H9 (cell line): ENCODE data around the gene FNDC3B. TPM values are rescaled to one million over a fixed set of nuclear protein-coding genes. Genes with fewer than 3 reads are reported as not detected.

Source experiments
- DNase-seq: peaks from one replicate; pipeline ENCODE4 v3.0.0-alpha.2; 2017
- H2AFZ ChIP-seq: one replicate; pipeline ENCODE4 v1.6.1; 2013; ENCODE audit warnings: mild to moderate bottlenecking, low read length, control low read depth, moderate library complexity
- H2AK5ac ChIP-seq: 2 replicates; pipeline ENCODE4 v1.6.1; 2013; ENCODE audit warnings: low read length, control low read depth, mixed read lengths; ENCODE audit not compliant: insufficient read length
- H2BK120ac ChIP-seq: one replicate; pipeline ENCODE4 v1.6.1; 2013; ENCODE audit warnings: low read depth, mild to moderate bottlenecking, low read length, control low read depth, inconsistent platforms; ENCODE audit not compliant: poor library complexity, severe bottlenecking
- H2BK12ac ChIP-seq: 2 replicates; pipeline ENCODE4 v1.6.1; 2013; ENCODE audit warnings: low read length, control low read depth, mixed read lengths, low read depth; ENCODE audit not compliant: insufficient read length
- H2BK15ac ChIP-seq: 2 replicates; pipeline ENCODE4 v1.6.1; 2013; ENCODE audit warnings: low read depth, low read length, control low read depth
- H2BK20ac ChIP-seq: one replicate; pipeline ENCODE4 v1.6.1; 2013; ENCODE audit warnings: low read depth, mild to moderate bottlenecking, low read length, control low read depth, inconsistent platforms; ENCODE audit not compliant: poor library complexity, severe bottlenecking
- H2BK5ac ChIP-seq: 2 replicates; pipeline ENCODE4 v1.6.1; 2013; ENCODE audit warnings: low read length, control low read depth, mixed read lengths; ENCODE audit not compliant: insufficient read length
- H3K14ac ChIP-seq: 2 replicates; pipeline ENCODE4 v1.6.1; 2013; ENCODE audit warnings: low read length, control low read depth; ENCODE audit not compliant: insufficient read depth
- H3K18ac ChIP-seq: 2 replicates; pipeline ENCODE4 v1.6.1; 2013; ENCODE audit warnings: low read depth, mild to moderate bottlenecking, mixed read lengths, low read length, control low read depth; ENCODE audit not compliant: insufficient read length
- H3K23ac ChIP-seq: 2 replicates; pipeline ENCODE4 v1.6.1; 2013; ENCODE audit warnings: low read length, control low read depth, mixed read lengths, low read depth; ENCODE audit not compliant: insufficient read length
- H3K23me2 ChIP-seq: 2 replicates; pipeline ENCODE4 v1.6.1; 2013; ENCODE audit warnings: low read depth, mild to moderate bottlenecking, mixed read lengths, low read length, control low read depth; ENCODE audit not compliant: insufficient read length, poor library complexity, severe bottlenecking
- H3K27ac ChIP-seq: 2 replicates; pipeline ENCODE4 v1.5.1; 2013; ENCODE audit warnings: low read length, control low read depth, mixed read lengths, low read depth; ENCODE audit not compliant: insufficient read length
- H3K27me3 ChIP-seq: 2 replicates; pipeline ENCODE4 v1.6.1; 2013; ENCODE audit warnings: low read length, control low read depth, inconsistent platforms; ENCODE audit not compliant: insufficient read depth
- H3K4ac ChIP-seq: 2 replicates; pipeline ENCODE4 v1.6.1; 2013; ENCODE audit warnings: low read depth, mild to moderate bottlenecking, control low read depth, inconsistent platforms, low read length, moderate library complexity
- H3K4me1 ChIP-seq: 2 replicates; pipeline ENCODE4 v1.6.1; 2013; ENCODE audit warnings: low read length, control low read depth, inconsistent platforms; ENCODE audit not compliant: insufficient read depth
- H3K4me2 ChIP-seq: 2 replicates; pipeline ENCODE4 v1.6.1; 2013; ENCODE audit warnings: low read length, control low read depth, mixed read lengths; ENCODE audit not compliant: insufficient read length, insufficient read depth
- H3K56ac ChIP-seq: 2 replicates; pipeline ENCODE4 v1.6.1; 2013; ENCODE audit warnings: low read depth, mild to moderate bottlenecking, mixed read lengths, low read length, control low read depth; ENCODE audit not compliant: insufficient read length
- H3K79me1 ChIP-seq: 2 replicates; pipeline ENCODE4 v1.6.1; 2013; ENCODE audit warnings: low read depth, mild to moderate bottlenecking, moderate library complexity, low read length, control low read depth, inconsistent platforms; ENCODE audit not compliant: insufficient read depth, poor library complexity, severe bottlenecking
- H3K79me2 ChIP-seq: 2 replicates; pipeline ENCODE4 v1.6.1; 2013; ENCODE audit warnings: low read length, control low read depth, inconsistent platforms; ENCODE audit not compliant: insufficient read depth
- H3K9ac ChIP-seq: 2 replicates; pipeline ENCODE4 v1.6.1; 2013; ENCODE audit warnings: low read length, control low read depth, mixed read lengths; ENCODE audit not compliant: insufficient read length; ENCODE audit errors: extremely low read depth
- H3K9me3 ChIP-seq: one replicate; pipeline ENCODE4 v1.6.1; 2013; ENCODE audit warnings: low read depth, low read length, inconsistent platforms; ENCODE audit not compliant: control insufficient read depth
- H3T11ph ChIP-seq: one replicate; pipeline ENCODE4 v1.6.1; 2013; ENCODE audit warnings: mild to moderate bottlenecking, low read length, control low read depth, inconsistent platforms
- H4K20me1 ChIP-seq: one replicate; pipeline ENCODE4 v1.6.1; 2013; ENCODE audit not compliant: control insufficient read depth, insufficient read length, insufficient read depth
- H4K5ac ChIP-seq: 2 replicates; pipeline ENCODE4 v1.6.1; 2013; ENCODE audit warnings: low read depth, mild to moderate bottlenecking, mixed read lengths, low read length, control low read depth; ENCODE audit not compliant: insufficient read length
- H4K8ac ChIP-seq: replicated peaks from 2 replicates; pipeline ENCODE4 v1.6.1; 2013; ENCODE audit warnings: low read length, control low read depth, mixed read lengths, low read depth; ENCODE audit not compliant: insufficient read length
- H4K91ac ChIP-seq: 2 replicates; pipeline ENCODE4 v1.6.1; 2013; ENCODE audit warnings: low read depth, mild to moderate bottlenecking, moderate library complexity, mixed read lengths, low read length, control low read depth; ENCODE audit not compliant: insufficient read length
- H3K27ac Mint-ChIP-seq, 3 experiments: 2 replicates in 2 of 3; 3 replicates in 1 of 3; pipeline ENCODE4 v1.8.0; 2020 to 2021; ENCODE audit warnings: mixed read lengths in 3 of 3, mild to moderate bottlenecking in 1 of 3, moderate library complexity in 1 of 3
- H3K27me3 Mint-ChIP-seq: 2 replicates; pipeline ENCODE4 v1.8.0; 2021; ENCODE audit warnings: low read depth, mild to moderate bottlenecking, moderate library complexity, mixed read lengths
- H3K36me3 Mint-ChIP-seq, 3 experiments: 2 replicates in 2 of 3; 3 replicates in 1 of 3; pipeline ENCODE4 v1.8.0; 2020 to 2021; ENCODE audit warnings: low read depth in 3 of 3, mixed read lengths in 3 of 3; ENCODE audit not compliant: insufficient read depth in 1 of 3
- H3K4me1 Mint-ChIP-seq, 2 experiments: 2 replicates each; pipeline ENCODE4 v1.8.0; 2020; ENCODE audit warnings: mixed read lengths in 2 of 2
- H3K4me3 Mint-ChIP-seq, 2 experiments: 2 replicates in 1 of 2; 3 replicates in 1 of 2; pipeline ENCODE4 v1.8.0; 2020 to 2021; ENCODE audit warnings: mild to moderate bottlenecking in 2 of 2, mixed read lengths in 2 of 2, moderate library complexity in 1 of 2
- H3K9me3 Mint-ChIP-seq, 2 experiments: 2 replicates in 1 of 2; 3 replicates in 1 of 2; pipeline ENCODE4 v1.8.0; 2020; ENCODE audit warnings: mild to moderate bottlenecking in 2 of 2, mixed read lengths in 2 of 2, moderate library complexity in 1 of 2
- CTCF ChIP-seq: fragments of 200-600 bp; sonication (generic); conservative IDR thresholded peaks from 3 replicates; pipeline ENCODE4 v1.8.0; 2021; ENCODE audit warnings: antibody characterized with exemption, mild to moderate bottlenecking
- WGBS: extraction: QIAGEN DNeasy Blood & Tissue Kit; methylation state at CpG from one replicate; pipeline ENCODE4 v1.1.7; 2013; ENCODE audit warnings: missing lambda C conversion rate, low lambda C conversion rate, mixed read lengths; ENCODE audit not compliant: insufficient read length; ENCODE audit errors: extremely low coverage; 5-methylcytosine and 5-hydroxymethylcytosine counted together
- total RNA-seq: library from RNA; stranded (reverse); gene quantifications from 2 replicates; pipeline ENCODE4 v1.2.1, GENCODE V29; 2021

The FNDC3B gene
- total RNA-seq, 1 experiment from 2014 or later, result 43.8 TPM

- peaks cover 11% of the 10 kb centered on the region for H3K79me2 ChIP-seq
- H3K9ac ChIP-seq, result no peak overlapping the region
- H3T11ph ChIP-seq, result no peak overlapping the region
- H2AK5ac ChIP-seq, result no peak overlapping the region
- no peak overlapping the region for H3K14ac ChIP-seq
- no peak overlapping the region for H4K8ac ChIP-seq
- no peak overlapping the region for H3K23ac ChIP-seq
- no peaks in the 10 kb centered on the region for H3K27me3 Mint-ChIP-seq
- no peaks in the 10 kb centered on the region for H3K27me3 ChIP-seq
- no CpG with 5 or more reads among the region's 7 CpGs for WGBS
- no peak overlapping the region for H4K5ac ChIP-seq
- H4K91ac ChIP-seq, result no peak overlapping the region
- H2BK5ac ChIP-seq, result no peak overlapping the region
- H3K9me3 Mint-ChIP-seq, result peaks cover 2 to 6% of the 10 kb centered on the region in 2 experiments; a peak in 4 of 5 replicates
- H3K4me1 ChIP-seq, result peaks cover 15% of the 10 kb centered on the region
- no peak overlapping the region for H2BK120ac ChIP-seq
- no peak overlapping the region for H3K4me3 Mint-ChIP-seq
- H3K79me1 ChIP-seq, result peaks cover 9% of the 10 kb centered on the region
- H3K18ac ChIP-seq, result no peak overlapping the region
- TF ChIP-seq CTCF, result no peak
- H3K36me3 Mint-ChIP-seq, result peaks cover 6 to 11% (median 8%) of the 10 kb centered on the region in 3 experiments
- H2BK15ac ChIP-seq, result no peak overlapping the region
- no peak overlapping the region for H2AFZ ChIP-seq
- H4K20me1 ChIP-seq, result no peaks in the 10 kb centered on the region
- no peak overlapping the region for H3K4me2 ChIP-seq
- H2BK20ac ChIP-seq, result no peak overlapping the region
- H3K56ac ChIP-seq, result no peak overlapping the region
- no peaks in the 10 kb centered on the region for H3K23me2 ChIP-seq
- no peak overlapping the region for H3K27ac ChIP-seq
- H3K4me1 Mint-ChIP-seq, result peaks cover 36 to 39% of the 10 kb centered on the region in 2 experiments
- no peak overlapping the region for H2BK12ac ChIP-seq
- H3K4ac ChIP-seq, result no peak overlapping the region
- H3K9me3 ChIP-seq, result no peaks in the 10 kb centered on the region
- H3K27ac Mint-ChIP-seq, result peak overlapping the region in 1 of 3 experiments; percentile 34; a peak in 1 of 7 replicates
- DNase-seq, result no peak
Observed at GRCh38 chr3:172199850-172200369, 160.5 kb downstream of the FNDC3B start.
